ENCODE measurements around the gene CACNB4. TPM values are rescaled to one million over a fixed set of nuclear protein-coding genes. Genes with fewer than 3 reads are reported as not detected.

CACNB4 gene
- total RNA-seq, 3 donors from 2014 or later: 1.6 to 17.7 (median 11.5) TPM

GRCh38 chr2:151978709-151979108 lies 120.1 kb downstream of the CACNB4 start:
- Histone ChIP-seq H3K4me1 (no peaks in the 10 kb centered on the region), H3K36me3 (no peaks in the 10 kb centered on the region), H3K4me3 (no peak overlapping the region), H3K27me3 (no peaks in the 10 kb centered on the region), H3K27ac (no peak overlapping the region), H3K9me3 (no peaks in the 10 kb centered on the region)
- no peak for TF ChIP-seq POLR2A (IDR thresholded peaks at IDR 0.05)
- no peak for TF ChIP-seq POLR2AphosphoS5 (IDR thresholded peaks at IDR 0.05)
- DNase-seq (ENCODE audit: low spot score in 2 of 2): peak in 1 of 2 donors; percentile 30
- intact Hi-C loops (cut with DNase I; ENCODE audit: low total_unique reads): no loop called here

- TF ChIP-seq POLR2A (IDR thresholded peaks at IDR 0.05) (no peak), POLR2AphosphoS5 (IDR thresholded peaks at IDR 0.05) (no peak), CTCF (IDR thresholded peaks at IDR 0.05) (no peak)
- no peak for DNase-seq (ENCODE audit: low spot score in 2 of 2)
- H3K4me1 ChIP-seq: peaks cover 0 to 3% of the 10 kb centered on the region in 2 donors
Measured at GRCh38 chr2:151977631-151978030, 121.2 kb downstream of the CACNB4 start.

GRCh38 chr2:151976945-151977353 lies 121.9 kb downstream of the CACNB4 start:
- Histone ChIP-seq H3K9me3 (no peaks in the 10 kb centered on the region), H3K4me3 (no peak overlapping the region), H3K36me3 (no peaks in the 10 kb centered on the region), H3K27me3 (no peaks in the 10 kb centered on the region), H3K27ac (no peak overlapping the region), H3K4me1 (peaks cover 0 to 3% of the 10 kb centered on the region in 2 donors)
- no peak for DNase-seq (ENCODE audit: low spot score in 2 of 2)
- TF ChIP-seq CTCF (IDR thresholded peaks at IDR 0.05) (no peak), POLR2A (IDR thresholded peaks at IDR 0.05) (no peak), POLR2AphosphoS5 (IDR thresholded peaks at IDR 0.05) (no peak)
- intact Hi-C loops (cut with DNase I; ENCODE audit: low total_unique reads): no loop called here

More at GRCh38 chr2:151977631-151978030, 121.2 kb downstream of the CACNB4 start:
- no peak overlapping the region for H3K4me3 ChIP-seq
- no peaks in the 10 kb centered on the region for H3K9me3 ChIP-seq
- intact Hi-C loops (cut with DNase I; ENCODE audit: low total_unique reads): no loop called here
- H3K36me3 ChIP-seq: no peaks in the 10 kb centered on the region
- no peak overlapping the region for H3K27ac ChIP-seq
- H3K27me3 ChIP-seq: no peaks in the 10 kb centered on the region

GRCh38 chr2:151975460-151976414 lies 123.1 kb downstream of the CACNB4 start:
- H3K4me3 ChIP-seq: no peak overlapping the region
- H3K4me1 ChIP-seq: peaks cover 0 to 3% of the 10 kb centered on the region in 2 donors
- no peak for DNase-seq (ENCODE audit: low spot score in 2 of 2)
- H3K9me3 ChIP-seq: no peaks in the 10 kb centered on the region
- intact Hi-C loops (cut with DNase I; ENCODE audit: low total_unique reads): no loop called here
- no peaks in the 10 kb centered on the region for H3K36me3 ChIP-seq
- TF ChIP-seq CTCF (IDR thresholded peaks at IDR 0.05): no peak
- TF ChIP-seq POLR2A (IDR thresholded peaks at IDR 0.05): no peak
- no peak for TF ChIP-seq POLR2AphosphoS5 (IDR thresholded peaks at IDR 0.05)
- no peaks in the 10 kb centered on the region for H3K27me3 ChIP-seq
- H3K27ac ChIP-seq: no peak overlapping the region

- Histone ChIP-seq H3K4me1 (peaks cover 0 to 3% of the 10 kb centered on the region in 2 donors), H3K27ac (no peak overlapping the region), H3K9me3 (no peaks in the 10 kb centered on the region), H3K27me3 (no peaks in the 10 kb centered on the region), H3K4me3 (no peak overlapping the region), H3K36me3 (no peaks in the 10 kb centered on the region)
- intact Hi-C loops (cut with DNase I; ENCODE audit: low total_unique reads): no loop called here
- TF ChIP-seq POLR2A (IDR thresholded peaks at IDR 0.05) (no peak), CTCF (IDR thresholded peaks at IDR 0.05) (no peak)
- DNase-seq (ENCODE audit: low spot score in 2 of 2): no peak
Measured at GRCh38 chr2:151974988-151975387, 123.9 kb downstream of the CACNB4 start.

Data from breast epithelium (tissue), 4 donors.